ENCODE results near the gene PRKCB.

PRKCB gene

GRCh38 chr16:23863511-23864422 is 28.0 kb downstream of the PRKCB start:
- TF ChIP-seq CTCF (IDR thresholded peaks at IDR 0.05; ENCODE audit: control insufficient read depth, extremely low read depth, insufficient read depth) = no peak
- no peak overlapping the region for H3K4me3 ChIP-seq (ENCODE audit: low read depth, low read length)
- DNase-seq (ENCODE audit: low read depth) = no peak

DNA sequence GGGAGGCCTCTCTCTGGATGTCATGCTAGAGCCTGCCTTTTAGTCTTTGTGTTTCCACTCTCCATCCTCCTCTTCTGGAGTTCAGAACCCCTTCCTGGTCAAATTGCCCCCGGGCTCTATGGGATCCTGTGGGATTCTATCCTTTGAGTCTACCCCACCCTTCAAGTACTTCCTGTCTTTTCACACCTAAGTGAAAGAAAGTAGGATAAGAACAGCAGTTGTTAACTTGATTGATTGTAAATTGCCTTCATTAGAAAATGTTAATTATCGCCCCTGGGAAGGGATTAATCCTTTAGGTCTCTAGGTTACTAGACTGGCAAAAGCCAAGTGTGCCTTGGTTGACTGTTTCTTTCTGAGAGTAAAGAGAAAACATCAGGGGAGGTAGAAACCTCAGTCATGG is 30.1 kb downstream of the PRKCB start:
- no peak overlapping the region for H3K4me3 ChIP-seq (ENCODE audit: low read depth, low read length)
- no peak for TF ChIP-seq CTCF (IDR thresholded peaks at IDR 0.05; ENCODE audit: control insufficient read depth, extremely low read depth, insufficient read depth)
- DNase-seq (ENCODE audit: low read depth) = no peak

DNA sequence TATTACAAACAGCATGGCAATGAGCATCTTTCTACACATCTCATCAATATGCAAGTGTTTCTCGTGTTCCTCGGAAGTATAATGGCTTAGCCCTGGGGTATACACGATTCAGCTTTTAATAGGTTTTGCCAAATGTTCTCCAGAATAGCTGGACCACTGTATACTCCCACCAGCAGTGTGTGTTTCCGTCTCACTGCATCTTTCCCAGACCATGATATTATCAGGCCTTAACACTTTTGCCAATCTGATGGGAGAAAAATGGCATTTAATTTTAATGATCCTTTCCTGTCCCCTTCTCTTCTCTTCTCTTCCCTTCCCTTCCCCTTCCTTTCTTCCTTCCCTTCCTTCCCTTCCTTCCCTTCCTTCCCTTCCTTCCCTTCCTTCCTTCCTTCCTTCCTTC is 30.8 kb downstream of the PRKCB start:
- no peak overlapping the region for H3K4me3 ChIP-seq (ENCODE audit: low read depth, low read length)
- no peak for DNase-seq (ENCODE audit: low read depth)
- no peak for TF ChIP-seq CTCF (IDR thresholded peaks at IDR 0.05; ENCODE audit: control insufficient read depth, extremely low read depth, insufficient read depth)

DNA sequence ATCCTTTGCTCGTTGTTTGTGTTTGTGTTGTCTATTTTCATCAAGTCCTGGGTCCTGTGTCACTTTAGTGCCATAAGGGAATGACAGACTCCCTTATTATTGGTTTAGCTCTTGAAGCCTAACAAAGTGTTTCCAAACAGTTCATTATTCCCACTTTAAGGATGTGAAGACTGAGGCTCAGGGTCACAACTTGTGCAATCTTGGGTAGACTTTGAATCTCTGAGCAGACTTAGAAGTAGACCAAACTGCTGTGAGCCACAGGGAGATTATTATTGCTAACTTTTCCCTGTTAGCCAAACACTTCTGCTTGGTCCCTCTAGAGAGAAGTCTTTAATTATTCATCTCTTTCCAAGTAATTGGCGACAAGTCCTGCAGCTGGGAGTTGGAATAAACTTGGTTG is 31.8 kb downstream of the PRKCB start:
- TF ChIP-seq CTCF (IDR thresholded peaks at IDR 0.05; ENCODE audit: control insufficient read depth, extremely low read depth, insufficient read depth) = no peak
- DNase-seq (ENCODE audit: low read depth) = no peak
- no peak overlapping the region for H3K4me3 ChIP-seq (ENCODE audit: low read depth, low read length)

DNA sequence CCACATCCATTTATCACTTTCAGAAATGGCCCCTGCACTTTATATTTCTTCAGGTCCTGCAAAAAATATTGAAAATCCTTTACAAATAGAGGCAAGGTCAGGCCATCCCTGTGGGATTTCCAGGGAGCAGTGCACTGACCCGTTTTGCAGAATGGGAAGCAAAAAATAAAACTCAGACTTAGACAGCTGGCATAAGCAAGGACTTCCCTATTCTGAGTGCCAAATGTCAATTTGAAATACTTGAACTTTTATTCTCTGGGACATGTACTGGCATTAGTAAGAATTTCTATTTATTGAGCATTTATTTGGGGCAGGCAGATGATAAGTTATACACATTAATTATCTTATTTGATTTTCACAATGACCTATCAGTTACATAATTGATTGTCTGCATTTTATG is 32.4 kb downstream of the PRKCB start:
- no peak for TF ChIP-seq CTCF (IDR thresholded peaks at IDR 0.05; ENCODE audit: control insufficient read depth, extremely low read depth, insufficient read depth)
- DNase-seq (ENCODE audit: low read depth) = no peak
- no peak overlapping the region for H3K4me3 ChIP-seq (ENCODE audit: low read depth, low read length)

- TF ChIP-seq CTCF (IDR thresholded peaks at IDR 0.05; ENCODE audit: control insufficient read depth, extremely low read depth, insufficient read depth) = no peak
- DNase-seq (ENCODE audit: low read depth) = no peak
- H3K4me3 ChIP-seq (ENCODE audit: low read depth, low read length) = no peak overlapping the region
Measured at GRCh38 chr16:23869052-23869451, 33.3 kb downstream of the PRKCB start.

DNA sequence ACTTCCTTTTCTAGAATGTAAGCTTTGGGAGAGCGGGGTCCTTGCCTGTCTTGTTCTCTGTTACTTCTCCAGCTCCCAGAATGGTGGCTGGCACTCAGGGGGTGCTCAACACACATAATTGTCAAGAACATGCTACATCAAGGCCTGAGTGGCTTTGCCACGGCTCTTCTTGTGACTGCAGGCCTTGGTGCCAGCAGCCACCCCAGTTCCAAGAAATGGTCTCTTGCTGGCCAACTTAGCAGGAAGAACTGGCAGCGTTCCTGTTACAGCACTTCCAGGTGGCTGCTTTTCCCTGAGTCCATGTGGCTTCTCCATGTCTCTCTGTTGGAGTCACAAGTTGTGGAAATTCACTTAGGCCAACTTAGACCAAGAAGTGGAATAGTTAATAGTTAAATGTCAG is 36.1 kb downstream of the PRKCB start:
- no peak for DNase-seq (ENCODE audit: low read depth)
- no peak for TF ChIP-seq CTCF (IDR thresholded peaks at IDR 0.05; ENCODE audit: control insufficient read depth, extremely low read depth, insufficient read depth)
- H3K4me3 ChIP-seq (ENCODE audit: low read depth, low read length) = no peak overlapping the region

All from LNCaP clone FGC (cell line).